ENCODE measurements around the gene CACNA1S. TPM values are rescaled to one million over a fixed set of nuclear protein-coding genes. Genes with fewer than 3 reads are reported as not detected.

The CACNA1S gene
- total and polyA plus RNA-seq, 2 donors (not counting 1 experiment from before 2014, with no cell fraction given), result not detected

DNA sequence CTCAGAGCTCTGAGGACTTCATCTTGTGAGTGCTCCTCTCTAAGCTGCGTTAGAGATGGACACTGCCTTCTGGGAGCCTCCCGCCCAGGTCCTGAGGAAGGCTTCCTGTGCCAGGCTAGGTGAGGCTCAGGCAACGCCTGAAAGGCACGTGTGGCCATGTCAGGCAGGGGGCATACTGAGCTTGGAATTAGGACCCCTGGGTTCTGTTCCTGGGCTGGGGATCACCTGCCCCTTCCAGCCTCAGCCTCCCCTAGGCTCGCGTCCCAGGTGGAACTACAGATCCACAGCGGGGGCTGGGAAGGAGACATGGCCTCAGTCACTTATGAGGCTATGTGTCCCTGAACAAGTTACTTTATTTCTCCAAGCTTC, 24.8 kb upstream of the CACNA1S start:
- ChIA-PET POLR2A (no interaction called here), CTCF (interaction anchor here (0.9 to 1.6 kb wide), 2 partner anchors 14 to 23 kb away, joined by 3 to 4 read pairs; no protein-coding TSS in a partner anchor)
- WGBS (ENCODE audit: insufficient coverage), result 98% methylated on average over 4 of the region's 7 CpGs
- Mint-ChIP-seq H3K9me3 (ENCODE audit: insufficient read depth) (peaks cover under 1% of the 10 kb centered on the region), H3K4me3 (no peak overlapping the region), H3K27me3 (no peaks in the 10 kb centered on the region), H3K4me1 (peaks cover 4% of the 10 kb centered on the region), H3K27ac (no peak overlapping the region)
- ATAC-seq (ENCODE audit: low read depth) (no peak), DNase-seq (no peak)
- no peaks in the 10 kb centered on the region for H3K9me3 ChIP-seq (ENCODE audit: control extremely low read depth in 1 of 3, control insufficient read depth in 2 of 3, insufficient read depth in 1 of 3, low read length in 2 of 3)
- TF ChIP-seq EZH2 (IDR thresholded peaks at IDR 0.05; ENCODE audit: borderline replicate concordance, insufficient read depth, low read depth, low read length, poor library complexity, severe bottlenecking), result no peak
- TF ChIP-seq, protein P1, sequence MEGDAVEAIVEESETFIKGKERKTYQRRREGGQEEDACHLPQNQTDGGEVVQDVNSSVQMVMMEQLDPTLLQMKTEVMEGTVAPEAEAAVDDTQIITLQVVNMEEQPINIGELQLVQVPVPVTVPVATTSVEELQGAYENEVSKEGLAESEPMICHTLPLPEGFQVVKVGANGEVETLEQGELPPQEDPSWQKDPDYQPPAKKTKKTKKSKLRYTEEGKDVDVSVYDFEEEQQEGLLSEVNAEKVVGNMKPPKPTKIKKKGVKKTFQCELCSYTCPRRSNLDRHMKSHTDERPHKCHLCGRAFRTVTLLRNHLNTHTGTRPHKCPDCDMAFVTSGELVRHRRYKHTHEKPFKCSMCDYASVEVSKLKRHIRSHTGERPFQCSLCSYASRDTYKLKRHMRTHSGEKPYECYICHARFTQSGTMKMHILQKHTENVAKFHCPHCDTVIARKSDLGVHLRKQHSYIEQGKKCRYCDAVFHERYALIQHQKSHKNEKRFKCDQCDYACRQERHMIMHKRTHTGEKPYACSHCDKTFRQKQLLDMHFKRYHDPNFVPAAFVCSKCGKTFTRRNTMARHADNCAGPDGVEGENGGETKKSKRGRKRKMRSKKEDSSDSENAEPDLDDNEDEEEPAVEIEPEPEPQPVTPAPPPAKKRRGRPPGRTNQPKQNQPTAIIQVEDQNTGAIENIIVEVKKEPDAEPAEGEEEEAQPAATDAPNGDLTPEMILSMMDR (IDR thresholded peaks at IDR 0.05), result no peak
- H3K4me1 ChIP-seq (ENCODE audit: control insufficient read depth in 2 of 2, insufficient read depth in 2 of 2, low read length in 2 of 2), result peaks cover 0 to 6% of the 10 kb centered on the region in 2 donors
- intact Hi-C loops (cut with micrococcal nuclease), result no loop called here
- H2AFZ ChIP-seq (ENCODE audit: insufficient read depth, low read depth, low read length, poor library complexity, severe bottlenecking), result no peak overlapping the region
- H3K36me3 ChIP-seq (replicated peaks in 1 of 2; ENCODE audit: control extremely low read depth in 1 of 2, control insufficient read depth in 1 of 2, extremely low read depth in 1 of 2, insufficient read depth in 2 of 2, low read length in 1 of 2), result peaks cover 0 to 14% of the 10 kb centered on the region in 2 experiments
- no peak overlapping the region for H3K4me2 ChIP-seq (replicated peaks; ENCODE audit: low read depth, low read length, poor library complexity, severe bottlenecking)
- no peaks in the 10 kb centered on the region for H3K27me3 ChIP-seq (replicated peaks in 1 of 4; ENCODE audit: control extremely low read depth in 1 of 4, control insufficient read depth in 3 of 4, insufficient read depth in 4 of 4, low read length in 3 of 4)
- H3K4me3 ChIP-seq (ENCODE audit: control extremely low read depth in 1 of 5, extremely low read depth in 1 of 5, insufficient read depth in 1 of 5, low read depth in 2 of 5, low read length in 4 of 5), result no peak overlapping the region
- H3K27ac ChIP-seq (ENCODE audit: low read length in 2 of 2), result no peak overlapping the region
- H4K20me1 ChIP-seq (ENCODE audit: control insufficient read depth, insufficient read depth, low read length, poor library complexity, severe bottlenecking), result no peaks in the 10 kb centered on the region
- no peaks in the 10 kb centered on the region for H3K79me2 ChIP-seq (ENCODE audit: control insufficient read depth, insufficient read depth, low read length)
- no peak overlapping the region for H3K9ac ChIP-seq (ENCODE audit: low read length)

DNA sequence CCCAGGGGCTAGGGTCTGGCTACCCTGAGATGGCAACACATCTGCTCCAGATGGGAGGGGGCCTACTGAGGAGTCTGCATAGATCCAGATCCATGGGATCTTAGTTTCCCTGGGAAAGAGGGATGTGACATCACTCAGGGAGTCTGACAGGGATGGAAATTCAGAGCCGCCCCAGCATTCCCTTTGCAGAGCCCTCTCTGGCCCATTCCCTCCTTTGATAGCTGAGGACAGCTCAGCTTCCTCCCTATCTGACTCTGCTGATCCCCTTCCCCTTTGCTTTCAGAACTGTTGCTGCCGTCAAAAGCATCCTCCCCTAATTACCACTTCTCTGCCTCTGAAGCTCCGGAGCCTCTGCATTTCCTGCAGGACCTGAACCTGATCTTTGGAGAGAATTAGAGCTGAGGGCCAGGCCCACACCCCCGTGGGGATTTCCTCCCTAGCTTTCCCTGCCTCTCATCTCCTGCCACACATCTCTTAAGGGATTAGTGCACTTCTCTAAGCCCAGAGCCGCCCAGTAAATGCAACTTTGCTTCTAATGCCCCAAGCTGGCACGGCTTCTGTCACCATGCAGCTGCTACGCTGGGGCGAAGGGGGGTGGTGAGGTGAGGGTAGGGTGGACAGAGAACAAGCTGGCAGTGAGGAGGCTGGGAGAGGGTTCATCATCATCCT, 24.3 kb upstream of the CACNA1S start:
- no peak overlapping the region for H3K27ac Mint-ChIP-seq

More for the DNA sequence above, 24.3 kb upstream of the CACNA1S start:
- Histone ChIP-seq H3K27ac (ENCODE audit: low read length in 2 of 2) (no peak overlapping the region), H2AFZ (ENCODE audit: insufficient read depth, low read depth, low read length, poor library complexity, severe bottlenecking) (no peak overlapping the region), H3K4me3 (ENCODE audit: control extremely low read depth in 1 of 5, extremely low read depth in 1 of 5, insufficient read depth in 1 of 5, low read depth in 2 of 5, low read length in 4 of 5) (no peak overlapping the region), H3K9ac (ENCODE audit: low read length) (no peak overlapping the region), H3K79me2 (ENCODE audit: control insufficient read depth, insufficient read depth, low read length) (no peaks in the 10 kb centered on the region), H3K4me2 (replicated peaks; ENCODE audit: low read depth, low read length, poor library complexity, severe bottlenecking) (no peak overlapping the region), H4K20me1 (ENCODE audit: control insufficient read depth, insufficient read depth, low read length, poor library complexity, severe bottlenecking) (no peaks in the 10 kb centered on the region), H3K36me3 (replicated peaks in 1 of 2; ENCODE audit: control extremely low read depth in 1 of 2, control insufficient read depth in 1 of 2, extremely low read depth in 1 of 2, insufficient read depth in 2 of 2, low read length in 1 of 2) (peaks cover 0 to 13% of the 10 kb centered on the region in 2 experiments), H3K27me3 (replicated peaks in 1 of 4; ENCODE audit: control extremely low read depth in 1 of 4, control insufficient read depth in 3 of 4, insufficient read depth in 4 of 4, low read length in 3 of 4) (no peaks in the 10 kb centered on the region), H3K4me1 (ENCODE audit: control insufficient read depth in 2 of 2, insufficient read depth in 2 of 2, low read length in 2 of 2) (peaks cover 0 to 6% of the 10 kb centered on the region in 2 donors), H3K9me3 (ENCODE audit: control extremely low read depth in 1 of 3, control insufficient read depth in 2 of 3, insufficient read depth in 1 of 3, low read length in 2 of 3) (no peaks in the 10 kb centered on the region)
- TF ChIP-seq, protein P1 (IDR thresholded peaks at IDR 0.05), result no peak
- no peak for TF ChIP-seq EZH2 (IDR thresholded peaks at IDR 0.05; ENCODE audit: borderline replicate concordance, insufficient read depth, low read depth, low read length, poor library complexity, severe bottlenecking)
- H3K9me3 Mint-ChIP-seq (ENCODE audit: insufficient read depth), result peaks cover 3% of the 10 kb centered on the region
- no peak for ATAC-seq (ENCODE audit: low read depth)
- H3K4me3 Mint-ChIP-seq, result no peak overlapping the region
- intact Hi-C loops (cut with micrococcal nuclease), result no loop called here
- 90% methylated on average over 6 of the region's 8 CpGs for WGBS (ENCODE audit: insufficient coverage)
- ChIA-PET CTCF (interaction anchor here (0.9 to 1.6 kb wide), 2 partner anchors 14 to 22 kb away, joined by 3 to 4 read pairs; no protein-coding TSS in a partner anchor), POLR2A (no interaction called here)
- DNase-seq, result no peak
- H3K4me1 Mint-ChIP-seq, result peaks cover 4% of the 10 kb centered on the region
- H3K27me3 Mint-ChIP-seq, result no peaks in the 10 kb centered on the region

Data from B cell (primary cell).